ENCODE data around the gene ATOX1. TPM values are rescaled to one million over a fixed set of nuclear protein-coding genes. Genes with fewer than 3 reads are reported as not detected.
"Not testable (repeated sequence)": the region's sequence is repeated elsewhere in the genome, so short reads cannot be mapped to it uniquely, and the experiment has no call there.

Gene ATOX1
- total RNA-seq, 1 experiment from 2014 or later = 65.6 TPM

DNA sequence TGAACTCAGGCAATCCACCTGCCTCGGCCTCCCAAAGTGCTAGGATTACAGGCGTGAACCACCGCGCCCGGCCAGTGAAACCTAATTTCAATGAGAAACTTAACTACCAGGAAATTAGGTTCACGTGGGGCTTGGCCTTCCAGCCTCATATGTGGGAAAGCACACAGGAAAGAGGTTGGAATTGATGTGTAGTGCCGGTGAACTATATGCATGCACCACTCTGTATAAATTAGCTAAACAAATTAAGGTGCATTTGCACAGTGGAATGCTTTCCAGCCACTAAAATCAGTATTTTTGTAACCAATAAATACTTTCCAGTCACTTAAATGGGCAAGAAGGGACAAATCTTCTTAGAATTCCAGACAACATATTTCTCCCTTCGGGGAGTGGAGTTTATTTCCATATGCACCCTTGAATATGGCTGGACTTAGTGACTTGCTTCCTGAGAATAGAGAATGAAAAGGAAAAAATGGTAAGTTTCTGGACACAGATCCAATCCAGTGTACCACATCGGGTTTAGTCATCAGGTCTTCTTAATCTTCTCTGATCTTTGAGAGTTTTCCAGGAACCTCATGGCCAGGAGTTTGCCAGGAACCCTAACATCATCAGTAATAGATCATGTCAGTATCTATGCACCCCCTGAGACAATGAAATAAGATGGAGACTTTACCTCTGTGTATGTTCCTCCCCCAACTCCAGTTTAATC is 24.9 kb downstream of the ATOX1 start:
- intact Hi-C loops (cut with micrococcal nuclease; ENCODE audit: unreplicated experiment) = no loop called here
- DNase-seq (ENCODE audit: low spot score) = no peak
- no peak for TF ChIP-seq EZH2 (IDR thresholded peaks at IDR 0.05; ENCODE audit: borderline replicate concordance, low read depth, low read length, poor library complexity, severe bottlenecking)
- TF ChIP-seq, protein P1, sequence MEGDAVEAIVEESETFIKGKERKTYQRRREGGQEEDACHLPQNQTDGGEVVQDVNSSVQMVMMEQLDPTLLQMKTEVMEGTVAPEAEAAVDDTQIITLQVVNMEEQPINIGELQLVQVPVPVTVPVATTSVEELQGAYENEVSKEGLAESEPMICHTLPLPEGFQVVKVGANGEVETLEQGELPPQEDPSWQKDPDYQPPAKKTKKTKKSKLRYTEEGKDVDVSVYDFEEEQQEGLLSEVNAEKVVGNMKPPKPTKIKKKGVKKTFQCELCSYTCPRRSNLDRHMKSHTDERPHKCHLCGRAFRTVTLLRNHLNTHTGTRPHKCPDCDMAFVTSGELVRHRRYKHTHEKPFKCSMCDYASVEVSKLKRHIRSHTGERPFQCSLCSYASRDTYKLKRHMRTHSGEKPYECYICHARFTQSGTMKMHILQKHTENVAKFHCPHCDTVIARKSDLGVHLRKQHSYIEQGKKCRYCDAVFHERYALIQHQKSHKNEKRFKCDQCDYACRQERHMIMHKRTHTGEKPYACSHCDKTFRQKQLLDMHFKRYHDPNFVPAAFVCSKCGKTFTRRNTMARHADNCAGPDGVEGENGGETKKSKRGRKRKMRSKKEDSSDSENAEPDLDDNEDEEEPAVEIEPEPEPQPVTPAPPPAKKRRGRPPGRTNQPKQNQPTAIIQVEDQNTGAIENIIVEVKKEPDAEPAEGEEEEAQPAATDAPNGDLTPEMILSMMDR (conservative IDR thresholded peaks at IDR 0.05; ENCODE audit: low read depth, low read length) = no peak
- Histone ChIP-seq H3K4me3 (ENCODE audit: low read depth, low read length, poor library complexity, severe bottlenecking) (no peak overlapping the region), H3K27me3 (replicated peaks; ENCODE audit: insufficient read depth, low read depth, low read length, poor library complexity) (no peaks in the 10 kb centered on the region), H3K36me3 (ENCODE audit: insufficient read depth, low read length, poor library complexity, severe bottlenecking) (no peaks in the 10 kb centered on the region), H3K9me3 (ENCODE audit: low read depth, low read length, poor library complexity, severe bottlenecking) (no peaks in the 10 kb centered on the region), H3K27ac (ENCODE audit: low read depth, low read length, poor library complexity, severe bottlenecking) (no peak overlapping the region), H3K4me1 (ENCODE audit: insufficient read depth, low read length, poor library complexity, severe bottlenecking) (no peaks in the 10 kb centered on the region)
- CTCF ChIA-PET = no interaction called here
- POLR2A ChIA-PET (ENCODE audit: low non-redundant PET) = no interaction called here
- BruUV-seq (replicated peaks) = no TSS peak

DNA sequence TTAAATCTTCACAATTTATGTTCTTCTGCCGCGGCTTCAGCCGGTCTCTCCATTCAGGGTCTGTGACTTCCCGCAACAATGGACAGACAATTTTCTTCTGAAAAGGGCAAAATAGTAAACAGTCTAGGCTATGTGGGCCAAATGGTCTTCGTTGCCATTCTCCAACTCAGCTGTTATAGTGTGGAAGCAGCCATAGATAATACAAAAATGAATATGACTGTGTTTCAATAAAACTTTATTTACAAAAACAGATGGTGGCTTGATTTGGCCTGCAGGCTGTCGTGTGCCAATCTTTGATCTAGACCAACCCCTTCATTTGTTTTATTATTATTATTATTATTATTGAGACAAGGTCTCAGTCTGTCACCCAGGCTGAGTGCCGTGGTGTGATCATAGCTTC is 28.1 kb downstream of the ATOX1 start:
- no peak overlapping the region for H3K4me3 ChIP-seq (ENCODE audit: low read depth, low read length, poor library complexity, severe bottlenecking)
- no TSS peak for BruUV-seq (replicated peaks)
- ChIA-PET POLR2A (ENCODE audit: low non-redundant PET) (interaction anchor here (0.5 kb wide), 1 partner anchor 21 kb away, joined by 3 read pairs; no protein-coding TSS in a partner anchor), CTCF (no interaction called here)
- intact Hi-C loops (cut with micrococcal nuclease; ENCODE audit: unreplicated experiment) = no loop called here
- no peak for DNase-seq (ENCODE audit: low spot score)
- no peaks in the 10 kb centered on the region for H3K4me1 ChIP-seq (ENCODE audit: insufficient read depth, low read length, poor library complexity, severe bottlenecking)
- H3K27me3 ChIP-seq (replicated peaks; ENCODE audit: insufficient read depth, low read depth, low read length, poor library complexity) = no peaks in the 10 kb centered on the region
- H3K9me3 ChIP-seq (ENCODE audit: low read depth, low read length, poor library complexity, severe bottlenecking) = no peaks in the 10 kb centered on the region
- no peak overlapping the region for H3K27ac ChIP-seq (ENCODE audit: low read depth, low read length, poor library complexity, severe bottlenecking)
- TF ChIP-seq EZH2 (IDR thresholded peaks at IDR 0.05; ENCODE audit: borderline replicate concordance, low read depth, low read length, poor library complexity, severe bottlenecking) = no peak
- TF ChIP-seq, protein P1 (conservative IDR thresholded peaks at IDR 0.05; ENCODE audit: low read depth, low read length) = no peak
- H3K36me3 ChIP-seq (ENCODE audit: insufficient read depth, low read length, poor library complexity, severe bottlenecking) = no peaks in the 10 kb centered on the region

DNA sequence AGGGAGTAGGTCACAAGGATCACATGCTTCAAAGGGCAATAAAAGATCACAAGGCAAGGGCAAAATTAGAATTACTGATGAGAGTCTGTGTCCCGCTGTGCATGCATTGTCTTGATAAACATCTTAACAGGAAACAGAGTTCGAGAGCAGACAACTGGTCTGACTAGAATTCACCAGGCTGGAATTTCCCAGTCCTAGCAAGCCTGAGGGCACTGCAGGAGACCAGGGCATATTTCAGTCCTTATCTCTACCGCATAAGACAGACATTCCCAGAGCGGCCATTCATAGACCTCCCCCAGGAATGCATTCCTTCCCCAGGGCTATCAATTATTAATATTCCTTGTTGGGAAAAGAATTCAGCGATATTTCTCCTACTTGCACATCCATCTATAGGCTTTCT is 28.8 kb downstream of the ATOX1 start:
- POLR2A ChIA-PET (ENCODE audit: low non-redundant PET); CTCF ChIA-PET; H3K27ac ChIP-seq (ENCODE audit: low read depth, low read length, poor library complexity, severe bottlenecking); H3K9me3 ChIP-seq (ENCODE audit: low read depth, low read length, poor library complexity, severe bottlenecking); intact Hi-C loops (cut with micrococcal nuclease; ENCODE audit: unreplicated experiment); H3K36me3 ChIP-seq (ENCODE audit: insufficient read depth, low read length, poor library complexity, severe bottlenecking); H3K4me1 ChIP-seq (ENCODE audit: insufficient read depth, low read length, poor library complexity, severe bottlenecking); H3K27me3 ChIP-seq (replicated peaks; ENCODE audit: insufficient read depth, low read depth, low read length, poor library complexity); BruUV-seq (replicated peaks); H3K4me3 ChIP-seq (ENCODE audit: low read depth, low read length, poor library complexity, severe bottlenecking): not testable (repeated sequence)
- DNase-seq (ENCODE audit: low spot score) = peak; percentile 14

DNA sequence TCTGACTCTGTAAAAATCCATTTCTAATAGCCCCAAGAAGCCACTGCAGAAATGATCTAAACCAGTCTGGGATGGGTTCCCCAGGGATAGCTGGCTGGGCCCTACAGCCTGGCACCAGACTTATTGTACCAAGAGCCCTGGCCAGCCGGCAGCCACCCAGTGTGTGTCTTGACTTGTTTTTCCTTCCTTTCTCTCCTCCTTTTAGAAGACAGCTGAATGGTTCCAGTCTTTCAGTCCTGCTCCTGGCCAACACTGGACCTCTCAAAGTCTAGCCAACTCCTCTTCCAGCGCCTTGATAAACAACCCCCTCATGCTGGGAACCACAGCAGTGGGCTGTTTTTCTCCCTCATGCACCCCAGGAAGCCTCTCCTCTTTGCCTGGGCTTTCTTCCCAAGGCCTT is 34.1 kb downstream of the ATOX1 start:
- no peak for TF ChIP-seq EZH2 (IDR thresholded peaks at IDR 0.05; ENCODE audit: borderline replicate concordance, low read depth, low read length, poor library complexity, severe bottlenecking)
- TF ChIP-seq, protein P1 (conservative IDR thresholded peaks at IDR 0.05; ENCODE audit: low read depth, low read length) = no peak
- no peaks in the 10 kb centered on the region for H3K9me3 ChIP-seq (ENCODE audit: low read depth, low read length, poor library complexity, severe bottlenecking)
- no peaks in the 10 kb centered on the region for H3K27me3 ChIP-seq (replicated peaks; ENCODE audit: insufficient read depth, low read depth, low read length, poor library complexity)
- no TSS peak for BruUV-seq (replicated peaks)
- intact Hi-C loops (cut with micrococcal nuclease; ENCODE audit: unreplicated experiment) = no loop called here
- ChIA-PET POLR2A (ENCODE audit: low non-redundant PET) (no interaction called here), CTCF (no interaction called here)
- no peak overlapping the region for H3K4me3 ChIP-seq (ENCODE audit: low read depth, low read length, poor library complexity, severe bottlenecking)
- no peaks in the 10 kb centered on the region for H3K36me3 ChIP-seq (ENCODE audit: insufficient read depth, low read length, poor library complexity, severe bottlenecking)
- H3K4me1 ChIP-seq (ENCODE audit: insufficient read depth, low read length, poor library complexity, severe bottlenecking) = no peaks in the 10 kb centered on the region
- no peak for DNase-seq (ENCODE audit: low spot score)
- H3K27ac ChIP-seq (ENCODE audit: low read depth, low read length, poor library complexity, severe bottlenecking) = no peak overlapping the region
